Neural progenitor cell (in vitro differentiated cells): ENCODE measurements around the gene CEMIP2. TPM values are rescaled to one million over a fixed set of nuclear protein-coding genes. Genes with fewer than 3 reads are reported as not detected.

Experiments
- DNase-seq: peaks from one replicate; pipeline ENCODE4 v3.0.0-alpha.2; 2016; ENCODE audit warnings: low spot score
- H2AFZ ChIP-seq: fragments of 200-600 bp; sonication (generic); replicated peaks from 2 replicates; pipeline ENCODE4 v1.6.1; 2016; ENCODE audit warnings: antibody characterized with exemption
- H3F3A ChIP-seq: fragments of 200-600 bp; sonication (generic); 2 replicates; pipeline ENCODE4 v1.6.1; 2016; ENCODE audit warnings: antibody characterized with exemption, low read depth
- H3K27ac ChIP-seq: fragments of 200-600 bp; sonication (generic); 2 replicates; pipeline ENCODE4 v1.5.1; 2016; ENCODE audit warnings: mild to moderate bottlenecking
- H3K27me3 ChIP-seq: fragments of 200-600 bp; sonication (generic); 2 replicates; pipeline ENCODE4 v1.6.1; 2016; ENCODE audit warnings: mild to moderate bottlenecking, moderate library complexity
- H3K36me3 ChIP-seq: fragments of 200-600 bp; sonication (generic); 2 replicates; pipeline ENCODE4 v1.5.1; 2016
- H3K4me1 ChIP-seq: fragments of 200-600 bp; sonication (generic); 2 replicates; pipeline ENCODE4 v1.6.1; 2016; ENCODE audit warnings: mixed run types
- H3K4me2 ChIP-seq: fragments of 200-600 bp; sonication (generic); 2 replicates; pipeline ENCODE4 v1.6.1; 2016
- H3K4me3 ChIP-seq: fragments of 200-600 bp; sonication (generic); 2 replicates; pipeline ENCODE4 v1.5.1; 2016
- H3K79me2 ChIP-seq: fragments of 200-600 bp; sonication (generic); 2 replicates; pipeline ENCODE4 v1.6.1; 2016; ENCODE audit warnings: low read depth
- H3K9ac ChIP-seq: fragments of 200-600 bp; sonication (generic); 2 replicates; pipeline ENCODE4 v1.6.1; 2016
- H3K9me3 ChIP-seq: fragments of 200-600 bp; sonication (generic); 2 replicates; pipeline ENCODE4 v1.5.1; 2016; ENCODE audit warnings: low read depth
- H4K20me1 ChIP-seq: fragments of 200-600 bp; sonication (generic); 2 replicates; pipeline ENCODE4 v1.6.1; 2016; ENCODE audit warnings: low read depth
- H3K27ac Mint-ChIP-seq: 3 replicates; pipeline ENCODE4 v1.8.0; 2021; ENCODE audit warnings: mixed read lengths
- H3K27me3 Mint-ChIP-seq: 2 replicates; pipeline ENCODE4 v1.8.0; 2022; ENCODE audit warnings: low read depth, mild to moderate bottlenecking, inconsistent platforms, moderate library complexity, mixed read lengths; ENCODE audit not compliant: insufficient read depth
- H3K36me3 Mint-ChIP-seq: 3 replicates; pipeline ENCODE4 v1.8.0; 2021; ENCODE audit warnings: mixed read lengths
- H3K4me1 Mint-ChIP-seq: 3 replicates; pipeline ENCODE4 v1.8.0; 2021; ENCODE audit warnings: mixed read lengths
- H3K4me3 Mint-ChIP-seq: 3 replicates; pipeline ENCODE4 v1.8.0; 2021; ENCODE audit warnings: mild to moderate bottlenecking, moderate library complexity, mixed read lengths
- H3K9me3 Mint-ChIP-seq: 3 replicates; pipeline ENCODE4 v1.8.0; 2020; ENCODE audit warnings: mixed read lengths
- EZH2 ChIP-seq: fragments of 200-600 bp; sonication (generic); IDR thresholded peaks from 2 replicates; pipeline ENCODE4 v1.6.1; 2017; ENCODE audit warnings: antibody characterized with exemption, mild to moderate bottlenecking, moderate library complexity
- EZH2phosphoT487 ChIP-seq: fragments of 200-600 bp; sonication (generic); IDR thresholded peaks from 2 replicates; pipeline ENCODE4 v1.6.1; 2017; ENCODE audit warnings: antibody characterized with exemption
- total RNA-seq: library from RNA; depleted of rRNA; stranded (reverse); fragments of >200 nt; gene quantifications from 2 replicates; pipeline ENCODE4 v1.2.3, GENCODE V29; 2015; ENCODE audit warnings: low replicate concordance
- TF ChIP-seq, protein P1 (sequence below): fragments of 200-600 bp; sonication (generic); IDR thresholded peaks from 2 replicates; pipeline ENCODE4 v1.5.1; 2017; ENCODE audit warnings: antibody characterized with exemption, mild to moderate bottlenecking

CEMIP2 gene
- total RNA-seq, 1 donor from 2014 or later: 218 TPM

DNA sequence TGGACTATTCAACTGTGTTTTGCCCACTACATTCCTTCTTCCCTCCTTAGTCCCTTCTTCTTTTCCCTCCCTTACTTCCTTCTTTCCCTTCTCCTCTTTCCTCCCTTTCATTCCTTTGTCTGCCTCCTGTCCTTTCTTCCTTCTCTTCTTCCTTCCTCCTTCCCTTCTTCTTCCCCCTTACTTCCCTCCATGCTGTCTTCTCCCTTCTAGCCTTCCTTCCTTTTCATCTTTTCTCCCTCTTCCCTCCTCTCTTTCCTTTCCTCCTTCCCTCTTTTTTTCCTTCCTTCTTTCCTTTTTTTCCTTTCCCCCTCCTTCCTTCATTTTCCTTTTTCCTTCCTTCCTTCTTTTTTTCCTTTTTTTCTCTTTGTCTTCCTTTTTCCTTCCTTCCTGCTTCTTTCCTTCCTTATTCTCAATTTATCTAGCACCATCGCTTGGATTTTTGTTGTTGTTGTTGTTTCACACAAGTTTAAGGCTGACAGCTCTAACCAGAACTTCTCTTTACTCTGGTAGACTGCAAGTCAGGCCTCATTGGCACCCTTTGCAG lies 123.4 kb downstream of the CEMIP2 start:
- Histone ChIP-seq H3K79me2 (no peaks in the 10 kb centered on the region), H3K4me2 (no peak overlapping the region), H3K4me1 (no peaks in the 10 kb centered on the region), H3F3A (no peaks in the 10 kb centered on the region), H3K27ac (no peak overlapping the region), H3K9ac (no peak overlapping the region), H3K9me3 (no peaks in the 10 kb centered on the region), H3K36me3 (no peaks in the 10 kb centered on the region), H4K20me1 (no peaks in the 10 kb centered on the region), H3K4me3 (no peak overlapping the region), H2AFZ (no peak overlapping the region), H3K27me3 (no peaks in the 10 kb centered on the region)
- DNase-seq: no peak
- Mint-ChIP-seq H3K27ac (no peak overlapping the region), H3K4me1 (peaks cover 5% of the 10 kb centered on the region), H3K27me3 (peaks cover 2% of the 10 kb centered on the region), H3K36me3 (no peaks in the 10 kb centered on the region), H3K4me3 (no peak overlapping the region), H3K9me3 (no peaks in the 10 kb centered on the region)
- TF ChIP-seq EZH2: no peak

DNA sequence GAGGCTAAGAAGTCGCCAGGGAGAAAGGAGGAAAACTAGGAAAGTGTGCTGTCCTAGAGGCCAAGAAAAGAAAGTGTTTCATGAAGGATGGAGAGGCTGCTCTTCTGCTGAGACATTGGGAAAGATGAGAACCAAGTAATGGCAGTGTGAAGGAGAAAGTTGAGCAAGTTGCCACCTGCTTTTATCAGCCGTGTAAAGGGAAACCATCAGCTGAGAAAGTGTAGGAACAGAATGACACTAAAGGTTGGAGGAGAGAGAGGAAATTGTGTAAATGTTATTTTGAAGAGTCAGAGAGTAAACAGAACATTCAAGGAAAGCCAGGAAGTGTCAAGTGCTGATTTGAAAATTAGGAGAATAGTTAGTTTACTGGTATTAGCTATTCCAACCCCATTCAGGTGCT lies 125.0 kb downstream of the CEMIP2 start:
- Histone ChIP-seq H2AFZ (no peak overlapping the region), H3K79me2 (no peaks in the 10 kb centered on the region), H3K4me3 (no peak overlapping the region), H4K20me1 (no peaks in the 10 kb centered on the region), H3K4me1 (no peaks in the 10 kb centered on the region), H3K27me3 (no peaks in the 10 kb centered on the region), H3K9ac (no peak overlapping the region), H3K27ac (no peak overlapping the region), H3K4me2 (no peak overlapping the region), H3K9me3 (no peaks in the 10 kb centered on the region), H3K36me3 (no peaks in the 10 kb centered on the region), H3F3A (no peaks in the 10 kb centered on the region)
- Mint-ChIP-seq H3K27ac (no peak overlapping the region), H3K27me3 (peaks cover 4% of the 10 kb centered on the region), H3K9me3 (no peaks in the 10 kb centered on the region), H3K4me1 (peaks cover 5% of the 10 kb centered on the region), H3K4me3 (no peak overlapping the region), H3K36me3 (no peaks in the 10 kb centered on the region)
- TF ChIP-seq, protein P1, sequence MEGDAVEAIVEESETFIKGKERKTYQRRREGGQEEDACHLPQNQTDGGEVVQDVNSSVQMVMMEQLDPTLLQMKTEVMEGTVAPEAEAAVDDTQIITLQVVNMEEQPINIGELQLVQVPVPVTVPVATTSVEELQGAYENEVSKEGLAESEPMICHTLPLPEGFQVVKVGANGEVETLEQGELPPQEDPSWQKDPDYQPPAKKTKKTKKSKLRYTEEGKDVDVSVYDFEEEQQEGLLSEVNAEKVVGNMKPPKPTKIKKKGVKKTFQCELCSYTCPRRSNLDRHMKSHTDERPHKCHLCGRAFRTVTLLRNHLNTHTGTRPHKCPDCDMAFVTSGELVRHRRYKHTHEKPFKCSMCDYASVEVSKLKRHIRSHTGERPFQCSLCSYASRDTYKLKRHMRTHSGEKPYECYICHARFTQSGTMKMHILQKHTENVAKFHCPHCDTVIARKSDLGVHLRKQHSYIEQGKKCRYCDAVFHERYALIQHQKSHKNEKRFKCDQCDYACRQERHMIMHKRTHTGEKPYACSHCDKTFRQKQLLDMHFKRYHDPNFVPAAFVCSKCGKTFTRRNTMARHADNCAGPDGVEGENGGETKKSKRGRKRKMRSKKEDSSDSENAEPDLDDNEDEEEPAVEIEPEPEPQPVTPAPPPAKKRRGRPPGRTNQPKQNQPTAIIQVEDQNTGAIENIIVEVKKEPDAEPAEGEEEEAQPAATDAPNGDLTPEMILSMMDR: no peak
- TF ChIP-seq EZH2: no peak
- TF ChIP-seq EZH2phosphoT487: no peak
- no peak for DNase-seq

DNA sequence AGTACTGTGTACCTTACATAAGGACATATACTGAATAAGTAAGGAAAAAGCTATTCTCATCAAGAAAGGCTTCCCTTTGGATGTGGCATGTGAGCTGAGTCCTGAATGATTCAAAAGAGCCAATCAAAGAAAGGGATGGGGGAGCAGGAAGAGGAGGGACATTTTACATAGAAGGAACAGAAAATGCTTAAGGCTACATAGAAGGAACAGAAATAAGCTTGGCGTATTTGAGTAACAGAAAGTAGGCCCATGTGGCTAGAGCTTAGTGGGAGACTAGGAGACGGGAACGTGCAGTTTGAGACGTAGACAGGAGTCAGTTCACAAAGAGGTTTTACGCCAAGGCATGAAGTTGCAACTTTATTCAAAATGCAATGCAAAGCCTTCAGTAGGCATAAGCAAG lies 126.3 kb downstream of the CEMIP2 start:
- DNase-seq: no peak
- TF ChIP-seq EZH2 (no peak), EZH2phosphoT487 (no peak)
- TF ChIP-seq, protein P1: no peak

DNA sequence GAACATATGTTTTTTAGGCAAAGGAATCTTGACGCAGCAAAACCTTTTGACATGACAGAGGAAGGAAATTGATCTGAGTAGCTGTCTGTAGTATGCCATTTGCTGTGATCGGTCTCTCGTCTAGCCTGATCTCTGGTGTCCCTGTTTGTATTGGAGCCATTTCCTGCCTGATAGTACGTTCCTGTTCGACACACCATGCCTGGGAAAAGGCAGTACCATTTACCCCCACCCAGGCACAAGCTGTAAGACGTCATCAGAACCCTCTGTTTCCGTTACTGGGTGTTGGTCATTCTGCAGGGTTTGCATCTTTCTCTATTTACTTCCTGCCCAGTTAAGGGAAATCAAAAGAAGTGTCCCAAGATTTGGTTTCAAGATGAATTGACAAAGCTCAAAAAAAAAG lies 129.7 kb downstream of the CEMIP2 start:
- H3K27ac Mint-ChIP-seq: no peak overlapping the region

More for the DNA sequence above, 126.3 kb downstream of the CEMIP2 start:
- Histone ChIP-seq H3K79me2 (no peaks in the 10 kb centered on the region), H3K27me3 (no peaks in the 10 kb centered on the region), H3K9me3 (no peaks in the 10 kb centered on the region), H3K4me3 (no peak overlapping the region), H3K27ac (no peak overlapping the region), H4K20me1 (no peaks in the 10 kb centered on the region), H3K36me3 (no peaks in the 10 kb centered on the region), H3K4me1 (no peaks in the 10 kb centered on the region), H3K9ac (no peak overlapping the region), H3K4me2 (no peak overlapping the region), H2AFZ (peak overlapping the region; percentile 67), H3F3A (no peaks in the 10 kb centered on the region)
- H3K27ac Mint-ChIP-seq: no peak overlapping the region
- H3K36me3 Mint-ChIP-seq: no peaks in the 10 kb centered on the region
- H3K9me3 Mint-ChIP-seq: no peaks in the 10 kb centered on the region
- peaks cover 2% of the 10 kb centered on the region for H3K27me3 Mint-ChIP-seq
- H3K4me1 Mint-ChIP-seq: peaks cover under 1% of the 10 kb centered on the region
- no peak overlapping the region for H3K4me3 Mint-ChIP-seq

More for the DNA sequence above, 129.7 kb downstream of the CEMIP2 start:
- no peaks in the 10 kb centered on the region for H3K4me1 Mint-ChIP-seq
- Histone ChIP-seq H3K4me1 (no peaks in the 10 kb centered on the region), H3F3A (no peaks in the 10 kb centered on the region), H3K4me2 (no peak overlapping the region), H3K79me2 (no peaks in the 10 kb centered on the region), H4K20me1 (no peaks in the 10 kb centered on the region), H3K9ac (no peak overlapping the region), H2AFZ (no peak overlapping the region), H3K36me3 (no peaks in the 10 kb centered on the region), H3K4me3 (no peak overlapping the region), H3K27me3 (no peaks in the 10 kb centered on the region), H3K27ac (no peak overlapping the region), H3K9me3 (no peaks in the 10 kb centered on the region)
- no peaks in the 10 kb centered on the region for H3K36me3 Mint-ChIP-seq
- no peak for TF ChIP-seq EZH2
- no peak for TF ChIP-seq EZH2phosphoT487
- TF ChIP-seq, protein P1: no peak
- peaks cover 2% of the 10 kb centered on the region for H3K27me3 Mint-ChIP-seq
- DNase-seq: no peak
- no peaks in the 10 kb centered on the region for H3K9me3 Mint-ChIP-seq
- no peak overlapping the region for H3K4me3 Mint-ChIP-seq
